Natural killer cell treated with Interleukin-12 subunit alpha and Interleukin-12 subunit beta and Interleukin-15 and Interleukin-18, amount 100 ng/mL, for 72 hours (primary cell): ENCODE measurements around the gene C9orf78. TPM values are rescaled to one million over a fixed set of nuclear protein-coding genes. Genes with fewer than 3 reads are reported as not detected.

Experiments
- ATAC-seq, 2 donors: fragments of 150-1000 bp; cut with Tn5 transposase in 1 of 2; sonication (Bioruptor Pico), chemical (Tn5 transposase) in 1 of 2; 2 replicates each; pipeline ENCODE4 v1.10.0; 2021
- DNase-seq: peaks from one replicate; pipeline ENCODE4 v3.0.0; 2022; ENCODE audit warnings: low spot score
- H3K27ac Mint-ChIP-seq, 2 donors: 1 replicate in 1 of 2; 2 replicates in 1 of 2; pipeline ENCODE4 v1.8.0; 2022; ENCODE audit warnings: mixed read lengths in 2 of 2, mild to moderate bottlenecking in 1 of 2, moderate library complexity in 1 of 2
- H3K27me3 Mint-ChIP-seq, 2 donors: 1 replicate in 1 of 2; 2 replicates in 1 of 2; pipeline ENCODE4 v1.8.0; 2022; ENCODE audit warnings: mixed read lengths in 2 of 2
- H3K36me3 Mint-ChIP-seq: one replicate; pipeline ENCODE4 v1.8.0; 2022; ENCODE audit warnings: mixed read lengths
- H3K4me1 Mint-ChIP-seq, 2 donors: 1 replicate in 1 of 2; 2 replicates in 1 of 2; pipeline ENCODE4 v1.8.0; 2022; ENCODE audit warnings: low read depth in 2 of 2, mixed read lengths in 2 of 2, mild to moderate bottlenecking in 1 of 2
- H3K4me3 Mint-ChIP-seq: one replicate; pipeline ENCODE4 v1.8.0; 2022; ENCODE audit warnings: mixed read lengths
- H3K9me3 Mint-ChIP-seq: 2 replicates; pipeline ENCODE4 v1.8.0; 2022; ENCODE audit warnings: mixed read lengths
- total RNA-seq, 2 donors: library from RNA; stranded (reverse); gene quantifications; one replicate each; pipeline ENCODE4 v1.2.3, GENCODE V29; 2022

Gene C9orf78
- total RNA-seq, 2 donors from 2014 or later, result 39.8 to 65.3 TPM

GRCh38 chr9:129860653-129861446, 25.8 kb upstream of the C9orf78 start:
- no peak for ATAC-seq
- Mint-ChIP-seq H3K36me3 (peaks cover 10% of the 10 kb centered on the region), H3K4me3 (no peak overlapping the region), H3K27ac (no peak overlapping the region), H3K9me3 (no peaks in the 10 kb centered on the region), H3K4me1 (peaks cover 21 to 28% of the 10 kb centered on the region in 2 donors), H3K27me3 (no peaks in the 10 kb centered on the region)
- DNase-seq, result no peak

- no peak overlapping the region for H3K4me3 Mint-ChIP-seq
- H3K4me1 Mint-ChIP-seq, result peaks cover 30 to 36% of the 10 kb centered on the region in 2 donors
- ATAC-seq (no peak), DNase-seq (no peak)
- H3K27me3 Mint-ChIP-seq, result no peaks in the 10 kb centered on the region
- H3K27ac Mint-ChIP-seq, result no peak overlapping the region
- H3K36me3 Mint-ChIP-seq, result peaks cover 17% of the 10 kb centered on the region
- no peaks in the 10 kb centered on the region for H3K9me3 Mint-ChIP-seq
These were observed 23.3 kb upstream of the C9orf78 start for GRCh38 chr9:129858167-129858962.

- Mint-ChIP-seq H3K36me3 (peaks cover 22% of the 10 kb centered on the region), H3K4me1 (peaks cover 28 to 31% of the 10 kb centered on the region in 2 donors), H3K27me3 (no peaks in the 10 kb centered on the region), H3K4me3 (no peak overlapping the region), H3K9me3 (no peaks in the 10 kb centered on the region), H3K27ac (no peak overlapping the region)
- ATAC-seq (no peak), DNase-seq (no peak)
These were observed 22.1 kb upstream of the C9orf78 start for GRCh38 chr9:129857207-129857606.

- ATAC-seq, result peak in 1 of 2 donors; percentile 58
- no peaks in the 10 kb centered on the region for H3K27me3 Mint-ChIP-seq
These were observed 19.6 kb upstream of the C9orf78 start for GRCh38 chr9:129854588-129855110.

GRCh38 chr9:129853614-129854013, 18.5 kb upstream of the C9orf78 start:
- no peak for DNase-seq
- Mint-ChIP-seq H3K27ac (no peak overlapping the region), H3K4me1 (peaks cover 20 to 35% of the 10 kb centered on the region in 2 donors), H3K27me3 (no peaks in the 10 kb centered on the region), H3K36me3 (peaks cover 27% of the 10 kb centered on the region), H3K4me3 (peak overlapping the region; percentile 18), H3K9me3 (no peaks in the 10 kb centered on the region)
- no peak for ATAC-seq

More at GRCh38 chr9:129854588-129855110, 19.6 kb upstream of the C9orf78 start:
- peak; percentile 54 for DNase-seq
- peaks cover 20 to 35% of the 10 kb centered on the region in 2 donors for H3K4me1 Mint-ChIP-seq
- H3K27ac Mint-ChIP-seq, result peak overlapping the region; percentile 17 to 24
- H3K36me3 Mint-ChIP-seq, result peaks cover 27% of the 10 kb centered on the region
- H3K9me3 Mint-ChIP-seq, result no peaks in the 10 kb centered on the region
- peak overlapping the region; percentile 47 for H3K4me3 Mint-ChIP-seq

GRCh38 chr9:129852579-129852978, 17.5 kb upstream of the C9orf78 start:
- H3K9me3 Mint-ChIP-seq, result no peaks in the 10 kb centered on the region

GRCh38 chr9:129851821-129852220, 16.7 kb upstream of the C9orf78 start:
- H3K9me3 Mint-ChIP-seq, result no peaks in the 10 kb centered on the region
- no peak for ATAC-seq
- peaks cover 20 to 35% of the 10 kb centered on the region in 2 donors for H3K4me1 Mint-ChIP-seq
- no peaks in the 10 kb centered on the region for H3K27me3 Mint-ChIP-seq
- H3K4me3 Mint-ChIP-seq, result no peak overlapping the region
- no peak overlapping the region for H3K27ac Mint-ChIP-seq
- DNase-seq, result no peak
- H3K36me3 Mint-ChIP-seq, result peaks cover 27% of the 10 kb centered on the region

More at GRCh38 chr9:129852579-129852978, 17.5 kb upstream of the C9orf78 start:
- no peak for DNase-seq
- no peak for ATAC-seq
- peaks cover 20 to 35% of the 10 kb centered on the region in 2 donors for H3K4me1 Mint-ChIP-seq
- H3K36me3 Mint-ChIP-seq, result peaks cover 27% of the 10 kb centered on the region
- no peak overlapping the region for H3K27ac Mint-ChIP-seq
- no peaks in the 10 kb centered on the region for H3K27me3 Mint-ChIP-seq
- H3K4me3 Mint-ChIP-seq, result no peak overlapping the region

- no peak overlapping the region for H3K4me3 Mint-ChIP-seq
- peaks cover 20 to 35% of the 10 kb centered on the region in 2 donors for H3K4me1 Mint-ChIP-seq
- ATAC-seq, result no peak
- no peaks in the 10 kb centered on the region for H3K27me3 Mint-ChIP-seq
- no peaks in the 10 kb centered on the region for H3K9me3 Mint-ChIP-seq
- no peak for DNase-seq
- H3K36me3 Mint-ChIP-seq, result peaks cover 27% of the 10 kb centered on the region
- H3K27ac Mint-ChIP-seq, result no peak overlapping the region
These were observed 15.9 kb upstream of the C9orf78 start for GRCh38 chr9:129850821-129851550.

- H3K36me3 Mint-ChIP-seq, result peaks cover 27% of the 10 kb centered on the region
- ATAC-seq (no peak), DNase-seq (no peak)
These were observed 14.8 kb upstream of the C9orf78 start for GRCh38 chr9:129849901-129850300.

GRCh38 chr9:129848712-129849441, 13.8 kb upstream of the C9orf78 start:
- Mint-ChIP-seq H3K9me3 (no peaks in the 10 kb centered on the region), H3K4me1 (peaks cover 13 to 20% of the 10 kb centered on the region in 2 donors), H3K36me3 (peaks cover 18% of the 10 kb centered on the region), H3K27ac (no peak overlapping the region), H3K27me3 (no peaks in the 10 kb centered on the region), H3K4me3 (no peak overlapping the region)
- no peak for ATAC-seq
- DNase-seq, result no peak

More at GRCh38 chr9:129849901-129850300, 14.8 kb upstream of the C9orf78 start:
- H3K4me3 Mint-ChIP-seq, result no peak overlapping the region
- peak overlapping the region in 1 of 2 donors; percentile 10 for H3K27ac Mint-ChIP-seq
- H3K9me3 Mint-ChIP-seq, result no peaks in the 10 kb centered on the region
- peaks cover 23 to 30% of the 10 kb centered on the region in 2 donors for H3K4me1 Mint-ChIP-seq
- H3K27me3 Mint-ChIP-seq, result no peaks in the 10 kb centered on the region

- no peak for ATAC-seq
- no peaks in the 10 kb centered on the region for H3K27me3 Mint-ChIP-seq
- no peak overlapping the region for H3K4me3 Mint-ChIP-seq
- no peaks in the 10 kb centered on the region for H3K9me3 Mint-ChIP-seq
- H3K36me3 Mint-ChIP-seq, result peaks cover 5% of the 10 kb centered on the region
- peaks cover 4 to 10% of the 10 kb centered on the region in 2 donors for H3K4me1 Mint-ChIP-seq
- peak overlapping the region; percentile 10 to 63 for H3K27ac Mint-ChIP-seq
- no peak for DNase-seq
These were observed 10.3 kb upstream of the C9orf78 start for GRCh38 chr9:129845373-129845772.

GRCh38 chr9:129841071-129841470, 6.0 kb upstream of the C9orf78 start:
- Mint-ChIP-seq H3K4me3 (no peak overlapping the region), H3K36me3 (no peaks in the 10 kb centered on the region), H3K4me1 (peaks cover 26 to 29% of the 10 kb centered on the region in 2 donors), H3K27ac (peak overlapping the region in 1 of 2 donors; percentile 45), H3K27me3 (no peaks in the 10 kb centered on the region), H3K9me3 (no peaks in the 10 kb centered on the region)
- DNase-seq (no peak), ATAC-seq (no peak)

- no peaks in the 10 kb centered on the region for H3K9me3 Mint-ChIP-seq
- ATAC-seq (no peak), DNase-seq (no peak)
- peaks cover 28 to 29% of the 10 kb centered on the region in 2 donors for H3K4me1 Mint-ChIP-seq
- no peaks in the 10 kb centered on the region for H3K36me3 Mint-ChIP-seq
- H3K4me3 Mint-ChIP-seq, result no peak overlapping the region
- no peak overlapping the region for H3K27ac Mint-ChIP-seq
- no peaks in the 10 kb centered on the region for H3K27me3 Mint-ChIP-seq
These were observed 5.0 kb upstream of the C9orf78 start for GRCh38 chr9:129840034-129840433.
